ENCODE data around the gene MORC4. TPM values are rescaled to one million over a fixed set of nuclear protein-coding genes. Genes with fewer than 3 reads are reported as not detected.

The MORC4 gene
- total RNA-seq, 1 experiment from 2014 or later: 23.0 TPM

- CTCF ChIA-PET: interaction anchor here (0.8 to 1.6 kb wide), 3 partner anchors 23 to 38 kb away, joined by 3 to 6 read pairs (median 4); no protein-coding TSS in a partner anchor
- no TSS peak for BruUV-seq (replicated peaks)
These were observed 78.4 kb downstream of the MORC4 start for GRCh38 chrX:106921637-106922036.

GRCh38 chrX:106919932-106920452 lies 80.0 kb downstream of the MORC4 start, which contains the start of gene CLDN2:
TSS of gene CLDN2 (plus strand) at chrX:106920402. CDS start at chrX:106928229, 7,827 bp downstream.
- peaks cover 36% of the 10 kb centered on the region for H3K27me3 Mint-ChIP-seq (ENCODE audit: insufficient read depth, unreplicated experiment)
- H3K4me3 Mint-ChIP-seq (ENCODE audit: unreplicated experiment): no peak within 1 kb of the TSS
- intact Hi-C loops (cut with micrococcal nuclease): no loop called here
- POLR2A ChIA-PET: no interaction called here
- no peaks in the 10 kb centered on the region for H3K36me3 Mint-ChIP-seq (ENCODE audit: insufficient read depth, unreplicated experiment)
- H3K9me3 Mint-ChIP-seq (ENCODE audit: unreplicated experiment): no peaks in the 10 kb centered on the region
- TF ChIP-seq CTCF (IDR thresholded peaks at IDR 0.05; ENCODE audit: unreplicated experiment): no peak
- no peak within 1 kb of the TSS for H3K27ac Mint-ChIP-seq (ENCODE audit: low read depth, unreplicated experiment)
- peaks cover 18% of the 10 kb centered on the region for H3K4me1 Mint-ChIP-seq (ENCODE audit: insufficient read depth, unreplicated experiment)
- CTCF ChIA-PET: interaction anchor here (0.5 to 1.3 kb wide), 2 partner anchors 25 to 55 kb away, joined by 3 to 4 read pairs; no protein-coding TSS in a partner anchor
- no peak for DNase-seq (ENCODE audit: unreplicated experiment)
- no TSS peak for BruUV-seq (replicated peaks)

More at GRCh38 chrX:106921637-106922036, 78.4 kb downstream of the MORC4 start:
- POLR2A ChIA-PET: no interaction called here
- intact Hi-C loops (cut with micrococcal nuclease): no loop called here
- Mint-ChIP-seq H3K9me3 (ENCODE audit: unreplicated experiment) (no peaks in the 10 kb centered on the region), H3K27me3 (ENCODE audit: insufficient read depth, unreplicated experiment) (peaks cover 19% of the 10 kb centered on the region), H3K4me3 (ENCODE audit: unreplicated experiment) (no peak overlapping the region), H3K4me1 (ENCODE audit: insufficient read depth, unreplicated experiment) (peaks cover 18% of the 10 kb centered on the region), H3K36me3 (ENCODE audit: insufficient read depth, unreplicated experiment) (no peaks in the 10 kb centered on the region), H3K27ac (ENCODE audit: low read depth, unreplicated experiment) (no peak overlapping the region)
- TF ChIP-seq CTCF (IDR thresholded peaks at IDR 0.05; ENCODE audit: unreplicated experiment): no peak
- no peak for DNase-seq (ENCODE audit: unreplicated experiment)

GRCh38 chrX:106917830-106918500 lies 82.0 kb downstream of the MORC4 start:
- Mint-ChIP-seq H3K4me3 (ENCODE audit: unreplicated experiment) (no peak overlapping the region), H3K36me3 (ENCODE audit: insufficient read depth, unreplicated experiment) (no peaks in the 10 kb centered on the region), H3K27me3 (ENCODE audit: insufficient read depth, unreplicated experiment) (peaks cover 42% of the 10 kb centered on the region), H3K27ac (ENCODE audit: low read depth, unreplicated experiment) (no peak overlapping the region), H3K9me3 (ENCODE audit: unreplicated experiment) (no peaks in the 10 kb centered on the region), H3K4me1 (ENCODE audit: insufficient read depth, unreplicated experiment) (peaks cover 18% of the 10 kb centered on the region)
- intact Hi-C loops (cut with micrococcal nuclease): no loop called here
- POLR2A ChIA-PET: no interaction called here
- CTCF ChIA-PET: interaction anchor here (0.6 kb wide), 1 partner anchor 739 kb away, joined by 8 read pairs; no protein-coding TSS in a partner anchor
- BruUV-seq (replicated peaks): no TSS peak
- no peak for TF ChIP-seq CTCF (IDR thresholded peaks at IDR 0.05; ENCODE audit: unreplicated experiment)
- DNase-seq (ENCODE audit: unreplicated experiment): peak; percentile 96

- Mint-ChIP-seq H3K27me3 (ENCODE audit: insufficient read depth, unreplicated experiment) (peaks cover 75% of the 10 kb centered on the region), H3K9me3 (ENCODE audit: unreplicated experiment) (no peaks in the 10 kb centered on the region)
These were observed 87.1 kb downstream of the MORC4 start for GRCh38 chrX:106912864-106913263.

More at GRCh38 chrX:106912864-106913263, 87.1 kb downstream of the MORC4 start:
- ChIA-PET POLR2A (interaction anchor here (0.6 to 0.7 kb wide), 3 partner anchors 325 to 1330 kb away, joined by 3 to 5 read pairs (median 5); no protein-coding TSS in a partner anchor), CTCF (interaction anchor here (1.5 kb wide), 1 partner anchor 14 kb away, joined by 7 read pairs; no protein-coding TSS in a partner anchor)
- Mint-ChIP-seq H3K36me3 (ENCODE audit: insufficient read depth, unreplicated experiment) (no peaks in the 10 kb centered on the region), H3K27ac (ENCODE audit: low read depth, unreplicated experiment) (no peak overlapping the region), H3K4me1 (ENCODE audit: insufficient read depth, unreplicated experiment) (peaks cover 11% of the 10 kb centered on the region), H3K4me3 (ENCODE audit: unreplicated experiment) (no peak overlapping the region)
- BruUV-seq (replicated peaks): no TSS peak
- peak; percentile 29 for DNase-seq (ENCODE audit: unreplicated experiment)
- intact Hi-C loops (cut with micrococcal nuclease): no loop called here
- no peak for TF ChIP-seq CTCF (IDR thresholded peaks at IDR 0.05; ENCODE audit: unreplicated experiment)

Measured in MCF 10A (cell line).